ENCODE data around the gene COLQ.

COLQ gene

DNA sequence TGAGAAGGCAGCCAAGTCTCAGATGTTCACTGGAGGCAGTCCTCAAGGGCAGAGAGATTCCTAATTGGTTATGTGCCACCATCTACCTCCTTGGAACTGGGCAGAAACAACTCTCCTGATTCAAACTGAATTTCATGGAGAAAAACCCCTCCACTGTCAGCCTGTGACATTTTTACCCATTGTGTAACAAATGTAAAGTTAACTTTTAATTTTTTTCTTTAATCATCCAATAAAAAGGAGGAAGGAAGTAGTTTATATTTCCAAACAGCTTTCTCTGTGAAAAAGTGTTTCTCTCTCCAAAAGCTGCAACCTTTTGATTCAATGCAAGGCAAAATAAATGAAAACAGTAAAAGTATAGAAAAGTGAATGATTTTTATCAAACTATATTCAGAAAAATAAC lies 510 bp upstream of the COLQ start:
- no peak overlapping the region for H3K4me3 ChIP-seq (ENCODE audit: low read depth, low read length)
- TF ChIP-seq, protein P1, sequence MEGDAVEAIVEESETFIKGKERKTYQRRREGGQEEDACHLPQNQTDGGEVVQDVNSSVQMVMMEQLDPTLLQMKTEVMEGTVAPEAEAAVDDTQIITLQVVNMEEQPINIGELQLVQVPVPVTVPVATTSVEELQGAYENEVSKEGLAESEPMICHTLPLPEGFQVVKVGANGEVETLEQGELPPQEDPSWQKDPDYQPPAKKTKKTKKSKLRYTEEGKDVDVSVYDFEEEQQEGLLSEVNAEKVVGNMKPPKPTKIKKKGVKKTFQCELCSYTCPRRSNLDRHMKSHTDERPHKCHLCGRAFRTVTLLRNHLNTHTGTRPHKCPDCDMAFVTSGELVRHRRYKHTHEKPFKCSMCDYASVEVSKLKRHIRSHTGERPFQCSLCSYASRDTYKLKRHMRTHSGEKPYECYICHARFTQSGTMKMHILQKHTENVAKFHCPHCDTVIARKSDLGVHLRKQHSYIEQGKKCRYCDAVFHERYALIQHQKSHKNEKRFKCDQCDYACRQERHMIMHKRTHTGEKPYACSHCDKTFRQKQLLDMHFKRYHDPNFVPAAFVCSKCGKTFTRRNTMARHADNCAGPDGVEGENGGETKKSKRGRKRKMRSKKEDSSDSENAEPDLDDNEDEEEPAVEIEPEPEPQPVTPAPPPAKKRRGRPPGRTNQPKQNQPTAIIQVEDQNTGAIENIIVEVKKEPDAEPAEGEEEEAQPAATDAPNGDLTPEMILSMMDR (IDR thresholded peaks at IDR 0.05; ENCODE audit: borderline replicate concordance, insufficient read depth, low read depth, low read length) = no peak

DNA sequence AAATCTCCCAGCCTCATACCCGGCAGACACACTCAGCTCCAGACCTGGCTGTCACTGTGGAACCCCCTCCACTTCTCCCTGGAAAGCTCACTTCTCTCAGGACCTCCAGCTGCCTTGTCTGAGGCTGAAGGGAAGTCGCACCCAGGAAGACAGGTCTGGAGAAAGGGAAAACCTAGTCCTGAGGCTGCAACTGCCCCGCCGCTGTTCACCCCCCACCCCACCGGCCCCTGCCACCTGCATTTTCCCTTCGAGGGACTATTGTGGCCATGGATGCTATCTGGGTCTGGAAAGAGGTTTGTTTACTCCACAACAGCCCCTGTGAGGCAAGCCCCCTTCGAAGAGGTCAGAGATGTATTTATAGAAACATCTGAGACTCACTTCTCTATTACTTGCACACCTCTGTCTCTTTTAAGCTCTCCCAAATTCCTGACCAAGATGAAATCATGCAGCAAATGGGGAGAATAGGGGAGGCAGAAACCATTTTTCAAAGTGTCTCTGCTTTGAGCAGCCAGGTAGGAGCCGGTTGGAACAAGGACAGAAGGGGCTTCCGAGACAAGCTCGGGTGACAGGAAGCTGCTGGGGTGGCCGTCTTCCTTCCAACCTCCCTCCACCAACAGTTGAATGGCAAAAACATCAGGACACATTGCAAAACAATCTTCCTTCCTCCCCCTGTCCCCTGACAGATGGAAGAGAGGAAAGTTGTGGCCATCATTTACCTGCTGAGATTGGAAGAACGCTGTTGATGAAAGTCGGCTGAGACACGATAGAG lies 518 bp downstream of the COLQ start:
- no peak overlapping the region for H3K4me3 ChIP-seq (ENCODE audit: low read depth, low read length)

DNA sequence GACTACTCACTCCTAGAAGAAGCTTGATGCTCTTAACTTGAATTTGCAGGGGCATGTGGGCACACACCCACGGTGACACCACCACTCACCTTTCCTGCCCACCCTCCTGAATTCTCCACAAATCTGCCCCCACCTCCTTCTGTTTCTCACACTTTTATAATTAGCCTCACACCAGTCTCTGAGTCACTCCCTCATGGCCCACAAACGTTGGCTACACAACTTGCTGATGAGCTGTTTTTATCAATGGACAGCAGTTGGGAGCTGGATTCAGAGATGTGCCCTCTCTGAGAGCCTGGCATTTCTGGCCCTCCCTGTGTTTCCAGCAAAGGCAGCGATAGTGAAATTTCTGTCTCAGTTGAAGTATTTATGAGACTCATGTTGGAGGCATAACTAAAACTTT lies 1.3 kb downstream of the COLQ start:
- no peak overlapping the region for H3K4me3 ChIP-seq (ENCODE audit: low read depth, low read length)
- TF ChIP-seq, protein P1 (IDR thresholded peaks at IDR 0.05; ENCODE audit: borderline replicate concordance, insufficient read depth, low read depth, low read length) = no peak

More for the DNA sequence above, 518 bp downstream of the COLQ start:
- TF ChIP-seq, protein P1 (IDR thresholded peaks at IDR 0.05; ENCODE audit: borderline replicate concordance, insufficient read depth, low read depth, low read length) = no peak

DNA sequence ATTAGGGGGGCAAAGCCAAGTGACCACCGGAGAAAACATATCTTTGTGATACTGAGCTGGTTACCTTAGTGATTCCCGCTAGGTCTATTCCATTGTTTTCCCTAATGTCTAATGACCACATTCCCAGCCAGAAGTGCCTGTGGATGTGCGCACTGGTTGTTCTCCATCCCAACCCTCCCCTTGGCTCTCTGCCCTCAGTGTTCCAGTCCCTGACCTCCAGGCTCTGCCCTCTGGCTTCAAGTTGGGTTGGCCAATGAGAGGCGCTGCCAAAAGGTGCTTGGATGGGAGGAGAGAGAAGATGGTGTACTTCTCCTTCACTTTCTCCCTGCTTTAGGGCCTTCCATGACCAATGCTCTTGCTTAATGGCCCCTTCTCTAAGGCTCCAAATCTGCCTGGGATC lies 2.4 kb downstream of the COLQ start:
- TF ChIP-seq, protein P1 (IDR thresholded peaks at IDR 0.05; ENCODE audit: borderline replicate concordance, insufficient read depth, low read depth, low read length) = no peak
- H3K4me3 ChIP-seq (ENCODE audit: low read depth, low read length) = no peak overlapping the region

DNA sequence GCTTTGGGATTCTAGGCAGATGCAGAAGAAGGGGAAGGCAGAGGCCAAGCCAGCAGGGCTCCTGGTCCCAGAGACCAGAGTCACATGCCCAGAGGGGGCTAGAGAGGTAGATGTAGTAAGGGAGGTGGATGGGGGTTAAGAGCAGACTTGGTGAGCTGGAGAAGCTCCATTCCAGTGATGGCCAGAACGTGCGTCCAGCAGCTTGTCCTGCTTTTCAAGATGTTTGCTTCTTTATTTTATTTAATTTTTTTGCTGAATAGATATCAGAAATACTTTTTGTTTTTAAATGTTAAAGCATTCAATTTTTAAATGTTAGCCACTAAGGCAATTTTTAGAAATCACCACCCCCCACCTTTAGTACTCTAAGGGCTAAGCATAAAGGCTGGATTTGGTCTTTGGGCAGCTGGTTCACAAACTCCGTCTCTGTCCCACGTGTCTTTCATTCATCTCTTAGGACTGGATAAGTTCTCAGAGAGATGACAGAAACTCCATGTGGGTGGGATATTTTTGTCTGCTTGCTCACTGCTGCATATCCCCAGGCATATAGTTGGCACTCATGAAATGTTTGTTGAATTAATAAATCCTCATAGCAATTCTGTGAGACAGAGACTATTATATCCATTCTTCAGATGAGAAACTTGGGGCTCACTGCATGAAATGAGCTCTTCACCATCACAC lies 6.7 kb downstream of the COLQ start:
- TF ChIP-seq, protein P1 (IDR thresholded peaks at IDR 0.05; ENCODE audit: borderline replicate concordance, insufficient read depth, low read depth, low read length) = no peak
- H3K4me3 ChIP-seq (ENCODE audit: low read depth, low read length) = no peak overlapping the region

DNA sequence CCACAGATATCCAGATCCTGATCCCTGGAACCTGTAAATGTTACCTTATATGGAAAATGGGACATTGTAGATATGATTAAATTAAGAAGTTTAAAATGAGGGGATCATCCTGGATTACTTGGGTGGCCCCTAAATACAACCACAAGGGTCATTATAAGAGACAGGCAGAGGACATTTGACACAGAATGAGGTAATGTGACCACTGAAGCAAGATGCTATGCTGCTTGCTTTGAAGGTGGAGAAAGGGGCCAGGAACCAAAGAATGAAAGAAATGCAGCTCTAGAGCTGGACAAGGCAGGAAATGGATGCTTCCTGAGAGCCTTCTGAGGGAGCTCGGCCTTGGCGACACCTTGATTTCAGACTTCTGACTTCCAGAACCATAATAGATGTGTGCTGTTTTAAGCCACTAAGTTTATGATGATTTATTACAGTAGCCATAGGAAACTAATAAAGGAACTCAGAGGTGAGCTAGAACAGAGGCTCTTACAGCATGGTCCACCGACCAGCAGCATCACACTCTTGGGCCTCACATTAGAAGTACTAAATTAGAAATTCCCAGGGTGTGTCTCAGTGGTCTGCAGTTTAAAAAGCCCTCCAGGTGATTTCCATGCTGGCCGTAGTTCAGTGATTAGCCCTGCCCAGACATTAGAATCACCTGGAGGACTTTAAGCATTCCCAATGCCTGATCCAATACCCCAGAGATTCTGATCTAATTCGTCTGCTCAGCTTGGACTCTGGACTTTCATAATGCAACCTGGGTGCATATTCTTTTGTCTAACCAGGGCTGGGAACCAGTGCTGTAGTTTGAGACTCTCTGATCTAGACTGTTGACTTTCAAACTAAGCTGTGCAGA lies 7.5 kb downstream of the COLQ start:
- TF ChIP-seq, protein P1 (IDR thresholded peaks at IDR 0.05; ENCODE audit: borderline replicate concordance, insufficient read depth, low read depth, low read length) = no peak
- no peak overlapping the region for H3K4me3 ChIP-seq (ENCODE audit: low read depth, low read length)

All from GM12875 (cell line).